ES-I3 (cell line): ENCODE data around the gene CCDC33.
A peak's percentile ranks its signal among the peaks of the same experiment; 100 is the strongest.

ENCODE experiments used
- H3K36me3 ChIP-seq: 2 replicates; pipeline ENCODE4 v1.6.1; 2013; ENCODE audit warnings: mild to moderate bottlenecking, low read length, control low read depth, moderate library complexity; ENCODE audit not compliant: insufficient read depth
- H3K4me1 ChIP-seq: 2 replicates; pipeline ENCODE4 v1.6.1; 2013; ENCODE audit warnings: mild to moderate bottlenecking, control low read depth, low read length; ENCODE audit not compliant: insufficient read depth
- H3K9ac ChIP-seq: 2 replicates; pipeline ENCODE4 v1.6.1; 2013; ENCODE audit warnings: low read depth, mild to moderate bottlenecking, low read length, moderate library complexity
- H3K9me3 ChIP-seq: 2 replicates; pipeline ENCODE4 v1.6.1; 2013; ENCODE audit warnings: mild to moderate bottlenecking, low read length, moderate library complexity; ENCODE audit not compliant: control insufficient read depth, insufficient read depth

The CCDC33 gene

DNA sequence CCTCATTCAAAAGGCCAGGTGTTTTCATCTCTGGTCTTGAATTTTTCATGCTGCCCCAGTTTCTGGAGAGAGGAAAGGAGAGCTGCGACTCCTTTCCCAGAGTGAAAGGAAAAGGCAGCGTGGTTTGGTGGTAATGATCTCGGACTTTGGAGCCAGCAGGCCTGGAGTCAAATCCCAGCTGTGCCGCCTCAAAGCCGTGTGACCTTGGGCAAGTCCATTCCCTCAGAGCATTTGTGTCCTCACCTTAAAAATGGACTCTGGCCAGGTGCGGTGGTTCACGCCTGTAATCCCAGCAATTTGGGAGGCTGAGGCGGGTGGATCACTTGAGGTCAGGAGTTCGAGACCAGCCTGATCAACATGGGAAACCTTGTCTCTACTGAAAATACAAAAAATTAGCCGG, 4.7 kb upstream of the CCDC33 start:
- no peaks in the 10 kb centered on the region for H3K36me3 ChIP-seq
- H3K9ac ChIP-seq: no peak overlapping the region
- no peaks in the 10 kb centered on the region for H3K9me3 ChIP-seq
- H3K4me1 ChIP-seq: peaks cover 12% of the 10 kb centered on the region; the same call in 1 of the 2 replicates

DNA sequence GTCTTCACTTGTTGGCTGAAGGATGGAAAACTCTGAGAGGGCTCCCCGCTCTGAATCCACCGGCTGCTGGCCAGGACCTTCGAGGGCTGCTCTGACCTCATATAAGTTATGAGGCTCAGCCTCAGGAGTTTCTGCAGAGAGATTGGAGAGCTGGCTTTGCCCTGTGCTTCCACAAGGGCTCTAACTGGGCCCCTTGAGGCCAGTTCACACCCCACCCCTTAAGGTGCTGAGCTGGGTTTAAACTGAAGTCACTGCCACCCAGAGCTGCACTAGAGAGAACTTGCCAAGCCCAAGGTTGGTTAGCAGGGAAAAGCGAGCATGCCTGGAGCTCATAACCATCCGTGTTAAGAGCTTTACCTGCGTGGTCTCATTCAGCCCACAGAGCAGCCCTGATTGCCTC, 2.8 kb upstream of the CCDC33 start:
- no peaks in the 10 kb centered on the region for H3K36me3 ChIP-seq
- H3K9me3 ChIP-seq: no peaks in the 10 kb centered on the region
- peaks cover 2% of the 10 kb centered on the region; the same call in 1 of the 2 replicates for H3K4me1 ChIP-seq
- no peak overlapping the region for H3K9ac ChIP-seq

DNA sequence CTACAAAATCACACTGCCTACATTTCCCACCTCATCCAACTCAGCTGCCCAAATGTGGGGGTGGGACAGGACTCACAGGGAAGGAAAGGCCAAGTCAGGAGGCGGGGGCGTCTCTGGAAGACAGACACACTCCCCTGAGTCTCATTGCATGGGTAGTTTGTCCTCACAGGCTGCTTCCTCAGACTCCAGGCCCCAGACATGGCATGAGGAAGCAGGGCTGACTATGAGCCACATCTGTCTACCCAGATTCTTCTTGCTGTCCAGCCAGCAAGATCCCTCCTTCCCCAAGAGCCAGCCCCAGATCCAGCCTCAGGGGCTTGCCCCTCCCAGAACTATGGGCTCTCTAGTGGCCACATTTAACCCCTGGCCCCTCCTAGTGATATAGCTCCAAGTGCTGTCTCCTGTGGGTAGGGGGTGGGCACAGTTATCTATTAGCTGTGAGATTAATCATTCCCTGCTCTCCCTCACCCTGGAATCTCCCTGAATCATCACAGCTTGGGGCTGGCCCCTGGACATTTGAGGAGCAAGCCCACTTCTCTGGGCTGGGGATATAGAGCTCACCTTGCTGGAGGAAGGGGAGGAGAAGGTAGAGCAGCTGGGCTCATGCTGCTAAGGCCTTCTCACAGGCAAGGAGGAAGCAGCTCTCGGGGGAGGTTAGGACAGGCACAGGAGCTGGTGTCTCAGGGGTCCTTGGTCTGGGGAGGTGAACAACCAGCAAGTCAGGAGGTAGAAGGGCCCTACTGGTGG, 2.1 kb upstream of the CCDC33 start:
- Histone ChIP-seq H3K9me3 (no peaks in the 10 kb centered on the region), H3K9ac (no peak overlapping the region), H3K4me1 (peaks cover 3% of the 10 kb centered on the region; the same call in 1 of the 2 replicates), H3K36me3 (no peaks in the 10 kb centered on the region)

DNA sequence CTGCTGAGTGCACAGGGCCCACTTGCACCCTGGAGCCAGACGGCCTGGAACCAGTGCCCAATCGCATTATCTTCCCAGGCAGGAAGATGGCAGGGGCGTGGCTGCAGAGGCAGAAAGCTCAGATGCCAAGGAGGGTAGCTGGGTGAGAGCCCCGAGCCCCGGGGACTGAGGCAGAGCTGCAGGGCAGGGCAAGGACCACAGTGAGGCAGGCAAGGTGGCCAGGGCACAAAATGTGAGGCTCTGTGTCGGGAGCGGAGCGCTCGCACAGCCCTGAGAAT, 1.6 kb upstream of the CCDC33 start:
- Histone ChIP-seq H3K9ac (no peak overlapping the region), H3K9me3 (no peaks in the 10 kb centered on the region), H3K36me3 (no peaks in the 10 kb centered on the region), H3K4me1 (peaks cover 8% of the 10 kb centered on the region)

DNA sequence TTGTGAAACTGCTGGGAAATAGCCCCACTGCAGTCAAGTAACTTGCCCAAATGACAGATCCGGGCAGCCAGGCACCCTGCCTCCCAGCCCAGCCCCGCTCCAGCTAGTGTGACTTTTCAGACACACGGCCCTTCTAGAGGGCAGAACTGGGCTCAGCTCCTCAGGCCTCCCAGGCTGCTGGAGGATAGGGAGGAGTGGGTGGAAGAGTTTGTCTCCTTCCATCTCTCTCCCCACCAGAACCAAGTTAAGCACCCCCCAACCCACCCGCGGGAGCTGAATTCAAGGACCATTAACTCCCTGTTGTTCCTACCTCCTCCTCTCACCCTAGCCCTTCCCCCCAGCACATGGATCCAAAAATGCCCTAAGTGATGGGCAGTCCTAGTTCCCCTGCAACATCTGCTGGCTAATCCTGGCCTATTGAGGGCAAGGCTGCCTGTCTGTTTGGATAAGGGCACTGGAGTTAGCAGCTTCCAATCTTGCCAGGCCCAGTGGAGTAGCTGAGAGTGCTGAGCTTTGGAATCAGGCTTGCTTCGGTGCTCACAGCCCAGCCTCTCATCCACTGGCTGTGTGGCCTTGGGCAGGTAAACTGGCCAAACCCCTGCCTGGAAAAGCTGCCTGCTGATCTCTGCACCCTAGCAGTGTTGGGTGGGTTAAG, 3.1 kb downstream of the CCDC33 start:
- Histone ChIP-seq H3K9ac (no peak overlapping the region), H3K36me3 (no peaks in the 10 kb centered on the region), H3K9me3 (no peaks in the 10 kb centered on the region), H3K4me1 (peaks cover 38% of the 10 kb centered on the region)

DNA sequence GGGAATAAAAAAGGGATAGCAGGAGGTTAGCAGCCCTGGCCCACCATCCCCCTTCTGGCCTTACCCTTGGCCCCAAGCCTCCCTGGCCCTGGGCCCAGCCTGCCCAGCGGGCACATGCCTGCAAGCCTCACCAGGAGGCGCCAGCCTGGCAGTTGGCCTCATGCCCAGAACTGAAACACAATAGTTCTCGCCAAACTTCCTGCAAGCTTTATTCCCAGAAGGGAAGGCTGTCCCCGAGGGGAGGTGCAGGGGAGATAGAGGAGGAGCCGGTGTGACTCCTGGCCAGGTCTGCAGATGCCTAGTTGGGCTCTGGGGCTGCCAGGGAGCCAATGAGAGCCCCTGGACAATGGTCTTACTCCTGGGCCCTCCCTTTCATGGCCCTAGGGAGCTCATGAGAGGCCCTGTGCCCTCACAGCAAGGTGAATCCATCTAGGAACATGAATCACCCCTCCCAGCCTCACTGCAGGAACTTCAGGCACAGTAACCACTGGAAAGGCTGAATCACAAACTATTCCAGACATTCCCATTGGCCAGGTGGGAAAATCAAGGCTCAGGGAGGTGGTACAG, 4.0 kb downstream of the CCDC33 start:
- peaks cover 43% of the 10 kb centered on the region for H3K4me1 ChIP-seq
- H3K9ac ChIP-seq: no peak overlapping the region
- H3K36me3 ChIP-seq: no peaks in the 10 kb centered on the region
- H3K9me3 ChIP-seq: no peaks in the 10 kb centered on the region

DNA sequence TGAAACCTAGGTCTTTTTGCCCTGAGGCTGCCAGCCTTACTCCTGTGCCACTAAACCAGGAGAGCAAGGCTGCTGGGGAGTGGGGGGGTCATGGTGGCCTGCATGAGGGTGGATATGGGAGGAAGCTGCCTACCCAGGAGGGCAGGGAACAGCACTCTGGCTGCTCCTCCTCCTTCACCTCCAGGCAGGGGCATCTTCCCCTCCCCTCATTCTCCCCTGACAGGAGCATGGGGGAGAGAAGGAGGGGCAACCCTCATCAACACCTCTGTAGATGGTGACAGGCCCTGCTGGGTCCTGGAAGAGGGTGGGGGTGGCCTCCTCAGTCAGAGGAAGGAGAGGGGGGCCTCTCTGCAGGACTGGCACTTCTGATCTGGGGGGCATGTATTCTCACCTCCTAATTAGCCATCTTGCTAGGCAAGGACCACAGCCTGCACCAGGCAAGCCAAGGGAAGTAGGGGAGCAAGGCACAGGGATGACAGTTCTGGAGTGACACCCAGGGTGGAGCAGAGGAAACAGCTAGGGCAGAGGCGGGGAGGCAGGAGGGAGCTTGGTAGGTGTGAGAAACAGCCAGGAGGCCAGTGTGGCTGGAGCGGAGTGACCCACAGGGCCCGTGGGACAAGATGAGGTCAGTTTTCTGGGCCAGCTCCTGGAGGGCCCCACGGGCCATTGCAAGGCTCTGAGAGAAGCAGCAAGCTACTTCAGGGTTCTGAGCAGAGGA, 4.9 kb downstream of the CCDC33 start:
- peaks cover 43% of the 10 kb centered on the region for H3K4me1 ChIP-seq
- H3K9me3 ChIP-seq: no peaks in the 10 kb centered on the region
- no peaks in the 10 kb centered on the region for H3K36me3 ChIP-seq
- no peak overlapping the region for H3K9ac ChIP-seq

DNA sequence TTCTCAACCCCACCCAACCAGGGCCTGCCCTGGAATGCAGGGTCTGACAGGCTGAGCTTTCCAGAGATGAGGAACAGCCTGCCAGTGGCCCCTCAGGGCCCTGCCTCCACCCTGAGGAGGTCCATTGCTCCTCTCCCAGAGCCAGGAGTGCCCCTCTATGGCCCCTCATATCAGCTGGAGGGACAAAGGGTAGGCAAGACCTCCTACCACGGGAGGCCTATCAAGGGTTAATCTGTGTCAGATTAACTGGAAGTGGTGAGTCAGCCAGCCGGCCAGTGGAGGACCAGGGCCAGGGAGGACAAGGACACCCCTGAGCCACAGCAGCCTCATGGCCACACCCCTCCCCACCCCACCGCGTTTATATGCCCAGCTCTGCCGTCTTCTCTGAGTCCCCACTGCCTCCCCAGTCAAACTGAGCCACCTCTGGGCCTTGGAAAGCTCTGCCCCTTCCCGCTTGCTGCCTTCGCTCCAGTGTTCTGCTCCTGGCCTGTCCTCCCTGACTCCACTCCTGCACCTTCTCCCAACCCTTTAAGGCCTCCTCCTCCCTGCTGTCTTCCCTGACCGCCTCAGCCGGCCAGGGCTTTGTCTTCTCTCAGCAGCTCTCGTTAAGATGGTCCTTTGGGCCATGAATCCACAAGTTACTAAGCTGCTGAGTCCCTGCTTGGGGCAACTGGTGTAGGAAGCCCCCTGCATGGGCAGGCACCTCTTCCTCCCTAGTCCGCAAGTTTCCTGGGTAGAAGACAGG, 6.5 kb downstream of the CCDC33 start:
- no peaks in the 10 kb centered on the region for H3K36me3 ChIP-seq
- no peak overlapping the region for H3K9ac ChIP-seq
- no peaks in the 10 kb centered on the region for H3K9me3 ChIP-seq
- H3K4me1 ChIP-seq: peaks cover 43% of the 10 kb centered on the region

DNA sequence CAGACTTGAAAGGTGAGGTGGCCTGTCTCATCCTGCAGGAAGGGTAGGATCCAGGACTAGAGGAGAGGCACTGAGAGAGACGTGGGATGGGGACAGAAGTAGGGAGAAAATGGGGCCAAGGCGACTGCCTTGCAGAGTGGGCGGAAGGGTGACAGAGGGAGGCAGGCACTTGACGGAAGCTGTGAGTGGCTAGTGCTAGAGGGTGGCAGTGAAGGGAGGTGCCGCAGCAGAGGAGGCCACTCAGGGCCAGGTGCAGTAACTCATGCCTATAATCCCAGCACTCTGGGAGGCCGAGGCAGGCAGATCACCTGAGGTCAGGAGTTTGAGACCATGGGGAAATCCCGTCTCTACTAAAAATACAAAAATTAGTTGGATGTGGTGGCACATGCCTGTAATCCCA, 7.3 kb downstream of the CCDC33 start:
- no peak overlapping the region for H3K9ac ChIP-seq
- no peaks in the 10 kb centered on the region for H3K9me3 ChIP-seq
- no peaks in the 10 kb centered on the region for H3K36me3 ChIP-seq
- H3K4me1 ChIP-seq: peaks cover 43% of the 10 kb centered on the region

DNA sequence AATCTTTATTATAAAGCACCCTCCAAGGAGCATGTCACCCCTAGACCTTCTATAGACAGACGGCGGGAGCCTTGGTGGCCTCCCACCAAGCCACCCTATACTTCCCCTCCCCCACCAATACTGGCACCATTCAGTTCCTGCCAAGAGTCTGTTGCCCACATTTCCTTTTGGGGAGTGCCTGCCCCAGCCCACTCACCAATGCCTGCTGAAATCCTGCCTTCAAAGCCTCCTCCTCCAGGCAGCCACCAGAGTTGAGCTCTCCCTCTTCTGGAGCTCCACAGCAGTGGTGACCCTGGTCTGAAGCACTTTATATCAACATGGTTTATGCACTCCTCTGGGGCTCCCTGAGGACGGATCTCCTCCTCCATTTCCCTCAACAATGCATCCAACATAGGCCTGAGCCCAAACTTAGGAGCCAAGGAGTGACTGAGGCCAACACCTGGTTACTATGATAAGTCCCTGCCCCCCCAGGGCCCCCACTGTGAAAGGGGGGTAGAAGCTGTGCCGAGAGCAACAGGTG, 8.8 kb downstream of the CCDC33 start:
- Histone ChIP-seq H3K9ac (peak overlapping the region; percentile 2; the same call in 1 of the 2 replicates), H3K9me3 (no peaks in the 10 kb centered on the region), H3K36me3 (no peaks in the 10 kb centered on the region), H3K4me1 (peaks cover 31% of the 10 kb centered on the region)

DNA sequence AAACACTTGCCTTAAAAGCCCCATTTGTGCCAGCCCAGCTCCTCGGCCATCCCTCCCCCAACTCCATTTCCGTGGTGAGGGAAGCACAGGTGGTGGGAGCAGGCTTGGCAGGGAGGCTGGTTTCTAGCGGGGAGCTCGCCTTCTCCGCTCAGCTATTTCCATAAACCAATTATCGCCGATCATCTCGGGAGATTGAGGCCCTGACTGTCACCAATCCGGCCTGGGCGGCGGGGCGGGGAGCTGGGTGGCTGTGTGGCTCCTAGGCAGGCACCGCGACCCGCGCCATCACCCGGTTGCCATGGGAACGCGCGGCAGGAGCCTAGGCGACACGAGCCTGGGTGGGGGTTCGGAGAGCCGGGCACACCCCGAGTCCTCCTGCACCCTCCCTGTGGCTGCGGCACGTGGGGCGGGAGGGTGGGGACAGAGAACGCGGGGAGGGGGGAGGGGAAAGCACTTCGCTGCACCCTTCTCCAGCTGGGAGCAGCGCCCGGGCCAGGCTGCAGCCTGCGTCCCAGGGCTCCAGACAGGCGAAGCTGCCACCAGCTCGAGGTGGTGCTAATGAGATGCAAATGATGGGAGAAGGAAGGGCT, 9.3 kb downstream of the CCDC33 start:
- Histone ChIP-seq H3K9me3 (no peaks in the 10 kb centered on the region), H3K4me1 (peaks cover 29% of the 10 kb centered on the region; the same call in 1 of the 2 replicates), H3K9ac (peak overlapping the region; percentile 2; the same call in 1 of the 2 replicates), H3K36me3 (no peaks in the 10 kb centered on the region)

DNA sequence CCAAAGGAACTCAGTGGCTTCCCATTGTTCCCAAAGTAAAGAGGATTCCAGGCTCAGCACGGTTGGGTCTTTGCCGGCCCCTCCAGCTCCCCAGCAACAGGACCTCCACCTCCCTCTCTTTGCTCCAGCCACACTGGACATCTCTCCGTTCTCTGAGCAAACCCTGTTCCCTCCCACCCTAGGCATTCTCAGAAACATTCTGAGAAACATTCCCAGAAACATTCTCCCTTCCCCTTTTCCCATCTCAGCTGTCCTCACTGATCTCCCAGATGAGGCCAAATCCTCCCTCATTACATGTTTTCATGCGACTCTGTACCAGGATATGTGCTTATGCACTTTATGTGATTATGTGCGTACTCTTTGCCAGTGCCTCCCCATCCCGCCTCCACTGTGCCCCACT, 14.1 kb downstream of the CCDC33 start:
- H3K9ac ChIP-seq: no peak overlapping the region
- no peaks in the 10 kb centered on the region for H3K36me3 ChIP-seq
- H3K4me1 ChIP-seq: peaks cover 8% of the 10 kb centered on the region
- no peaks in the 10 kb centered on the region for H3K9me3 ChIP-seq

DNA sequence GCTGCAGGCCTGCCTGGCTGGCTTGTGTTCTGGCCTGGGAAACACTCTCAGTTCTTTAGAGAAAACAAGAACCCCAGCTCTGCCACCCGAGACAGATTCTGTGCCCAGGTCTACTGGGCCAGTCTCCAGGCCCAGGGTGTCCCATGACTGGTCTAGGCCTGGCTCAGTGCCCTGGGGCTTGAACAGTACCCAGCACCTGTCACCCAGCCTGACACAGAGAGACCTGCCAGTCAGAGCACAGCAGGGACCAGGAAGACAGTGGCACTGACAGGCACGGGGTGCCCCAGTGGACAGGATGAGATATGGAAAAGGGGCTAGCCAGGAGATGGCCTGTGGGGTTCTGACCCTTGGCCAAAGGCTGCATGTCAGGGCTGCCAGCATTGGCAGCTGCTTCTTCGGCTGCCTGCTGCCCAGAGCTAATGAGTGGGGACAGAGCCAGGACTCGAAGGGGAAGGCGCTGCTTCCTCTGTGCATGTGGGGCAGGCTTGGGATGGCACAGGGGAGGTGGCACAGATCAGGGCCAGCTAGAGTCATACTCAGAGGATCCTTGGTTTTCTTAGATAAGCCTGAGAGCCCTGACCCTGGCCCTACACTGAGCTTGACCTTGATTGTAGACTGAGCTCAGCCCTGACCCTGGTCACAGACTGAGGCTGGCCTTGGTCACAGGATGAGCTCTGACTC, 15.1 kb downstream of the CCDC33 start:
- H3K4me1 ChIP-seq: peaks cover 8% of the 10 kb centered on the region
- no peak overlapping the region for H3K9ac ChIP-seq
- H3K9me3 ChIP-seq: no peaks in the 10 kb centered on the region
- no peaks in the 10 kb centered on the region for H3K36me3 ChIP-seq
